Endothelial cell (in vitro differentiated cells): ENCODE data around the gene CBLB. TPM values are rescaled to one million over a fixed set of nuclear protein-coding genes. Genes with fewer than 3 reads are reported as not detected.

ENCODE experiments used
- DNase-seq: peaks from one replicate; pipeline ENCODE4 v3.0.0; 2021; ENCODE audit warnings: low spot score
- H3K27ac Mint-ChIP-seq: one replicate; pipeline ENCODE4 v1.8.0; 2021; ENCODE audit warnings: mixed read lengths, inconsistent platforms; ENCODE audit not compliant: unreplicated experiment
- H3K27me3 Mint-ChIP-seq: one replicate; pipeline ENCODE4 v1.8.0; 2021; ENCODE audit warnings: mild to moderate bottlenecking, moderate library complexity, mixed read lengths, inconsistent platforms; ENCODE audit not compliant: unreplicated experiment
- H3K36me3 Mint-ChIP-seq: one replicate; pipeline ENCODE4 v1.8.0; 2021; ENCODE audit warnings: mild to moderate bottlenecking, low read depth, mixed read lengths, inconsistent platforms; ENCODE audit not compliant: unreplicated experiment
- H3K4me1 Mint-ChIP-seq: one replicate; pipeline ENCODE4 v1.8.0; 2021; ENCODE audit warnings: mild to moderate bottlenecking, mixed read lengths, inconsistent platforms; ENCODE audit not compliant: unreplicated experiment
- H3K4me3 Mint-ChIP-seq: one replicate; pipeline ENCODE4 v1.8.0; 2021; ENCODE audit warnings: mild to moderate bottlenecking, mixed read lengths, inconsistent platforms; ENCODE audit not compliant: unreplicated experiment
- H3K9me3 Mint-ChIP-seq: one replicate; pipeline ENCODE4 v1.8.0; 2021; ENCODE audit warnings: mixed read lengths, inconsistent platforms; ENCODE audit not compliant: unreplicated experiment
- total RNA-seq: library from RNA; stranded (reverse); fragmentation: NEBNext Ultra II Directional; extraction: Animal tissue kit (Norgen Biotek cat#: 25700); gene quantifications from one replicate; pipeline ENCODE4 v1.2.1, GENCODE V29; 2021; ENCODE audit not compliant: unreplicated experiment
- TF ChIP-seq, protein P1 (sequence below): fragments of 200-600 bp; sonication (generic); IDR thresholded peaks from one replicate; pipeline ENCODE4 v1.5.0; 2021; ENCODE audit warnings: antibody characterized with exemption; ENCODE audit not compliant: unreplicated experiment

The CBLB gene
- total RNA-seq, 1 donor from 2014 or later = 62.0 TPM

DNA sequence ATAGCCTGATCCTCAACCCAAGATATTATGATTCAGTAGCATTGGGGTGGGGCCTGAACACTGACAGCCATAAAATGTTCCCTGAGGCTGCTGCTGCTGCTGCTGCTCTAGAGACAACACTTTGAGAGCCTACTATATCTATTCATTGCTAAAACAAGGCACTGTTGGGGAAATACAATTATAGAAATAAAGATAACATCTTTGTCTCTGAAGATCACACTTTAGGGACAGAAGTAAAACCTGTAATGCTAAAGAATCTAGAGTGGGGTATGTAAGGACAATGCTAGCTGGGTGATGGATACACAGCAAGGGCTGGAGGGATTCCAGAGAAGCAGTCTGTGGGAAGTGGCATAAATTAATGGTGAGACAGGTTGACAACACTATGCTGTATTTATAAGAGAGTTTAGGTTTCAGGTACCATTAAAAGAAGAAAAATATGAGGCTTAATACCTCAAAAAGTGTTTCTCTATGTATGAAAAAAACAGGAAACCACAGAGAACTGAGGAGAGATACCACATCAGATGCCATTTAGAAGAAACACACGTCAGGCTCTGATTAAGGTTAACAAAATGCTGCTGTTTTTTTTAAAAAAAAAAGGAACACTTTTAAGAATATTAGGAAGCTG lies 115.9 kb downstream of the CBLB start:
- H3K4me1 Mint-ChIP-seq = peaks cover 25% of the 10 kb centered on the region
- TF ChIP-seq, protein P1, sequence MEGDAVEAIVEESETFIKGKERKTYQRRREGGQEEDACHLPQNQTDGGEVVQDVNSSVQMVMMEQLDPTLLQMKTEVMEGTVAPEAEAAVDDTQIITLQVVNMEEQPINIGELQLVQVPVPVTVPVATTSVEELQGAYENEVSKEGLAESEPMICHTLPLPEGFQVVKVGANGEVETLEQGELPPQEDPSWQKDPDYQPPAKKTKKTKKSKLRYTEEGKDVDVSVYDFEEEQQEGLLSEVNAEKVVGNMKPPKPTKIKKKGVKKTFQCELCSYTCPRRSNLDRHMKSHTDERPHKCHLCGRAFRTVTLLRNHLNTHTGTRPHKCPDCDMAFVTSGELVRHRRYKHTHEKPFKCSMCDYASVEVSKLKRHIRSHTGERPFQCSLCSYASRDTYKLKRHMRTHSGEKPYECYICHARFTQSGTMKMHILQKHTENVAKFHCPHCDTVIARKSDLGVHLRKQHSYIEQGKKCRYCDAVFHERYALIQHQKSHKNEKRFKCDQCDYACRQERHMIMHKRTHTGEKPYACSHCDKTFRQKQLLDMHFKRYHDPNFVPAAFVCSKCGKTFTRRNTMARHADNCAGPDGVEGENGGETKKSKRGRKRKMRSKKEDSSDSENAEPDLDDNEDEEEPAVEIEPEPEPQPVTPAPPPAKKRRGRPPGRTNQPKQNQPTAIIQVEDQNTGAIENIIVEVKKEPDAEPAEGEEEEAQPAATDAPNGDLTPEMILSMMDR = no peak
- no peak overlapping the region for H3K4me3 Mint-ChIP-seq
- H3K27ac Mint-ChIP-seq = no peak overlapping the region
- no peaks in the 10 kb centered on the region for H3K27me3 Mint-ChIP-seq
- DNase-seq = no peak
- H3K9me3 Mint-ChIP-seq = no peaks in the 10 kb centered on the region
- peaks cover under 1% of the 10 kb centered on the region for H3K36me3 Mint-ChIP-seq

DNA sequence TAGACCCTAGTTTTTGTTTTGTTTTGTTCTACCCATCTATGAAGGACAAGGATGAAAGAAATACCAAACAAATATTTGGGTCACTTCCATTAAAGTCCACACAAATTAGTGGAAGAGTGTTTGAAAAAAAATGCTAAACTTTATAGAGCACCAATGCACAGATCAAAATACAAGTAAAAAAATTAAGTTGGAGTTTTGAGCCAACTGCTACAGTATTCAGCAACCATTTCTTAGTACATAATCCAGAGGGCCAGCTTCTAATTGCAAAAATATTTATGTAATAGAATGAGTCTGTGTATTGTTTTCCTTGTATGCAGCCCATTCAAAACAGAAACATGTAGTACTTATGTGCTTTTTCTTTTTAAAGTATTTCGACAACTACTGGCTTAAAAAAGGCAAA lies 121.1 kb downstream of the CBLB start:
- H3K27me3 Mint-ChIP-seq = no peaks in the 10 kb centered on the region
- H3K9me3 Mint-ChIP-seq = no peaks in the 10 kb centered on the region
- TF ChIP-seq, protein P1 = no peak
- H3K4me3 Mint-ChIP-seq = no peak overlapping the region
- no peaks in the 10 kb centered on the region for H3K36me3 Mint-ChIP-seq
- DNase-seq = no peak
- H3K27ac Mint-ChIP-seq = no peak overlapping the region
- peaks cover 19% of the 10 kb centered on the region for H3K4me1 Mint-ChIP-seq

DNA sequence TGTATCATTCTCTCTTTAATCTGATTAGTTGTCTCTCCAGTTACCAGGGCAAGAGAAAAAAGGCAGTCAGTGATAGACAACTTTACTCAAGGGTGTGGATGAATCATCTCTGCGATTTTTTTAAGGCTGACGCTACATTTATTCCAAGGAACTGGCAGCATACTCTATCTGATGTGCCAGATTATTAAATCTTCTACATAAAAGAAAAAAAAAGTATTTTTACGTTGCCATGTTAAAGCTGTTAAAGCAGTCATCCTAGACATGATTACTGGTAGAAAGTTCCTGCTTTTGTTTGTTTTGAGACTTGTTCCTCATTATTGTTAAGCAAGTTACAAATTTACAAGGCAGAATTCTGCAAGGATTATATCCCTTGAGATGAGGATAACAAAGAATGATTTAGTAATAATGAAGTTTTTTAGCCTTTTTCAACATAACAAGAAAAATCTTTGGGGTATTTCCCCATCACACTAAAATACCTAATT lies 121.7 kb downstream of the CBLB start:
- Mint-ChIP-seq H3K27ac (no peak overlapping the region), H3K4me3 (no peak overlapping the region), H3K9me3 (no peaks in the 10 kb centered on the region), H3K4me1 (peaks cover 19% of the 10 kb centered on the region), H3K27me3 (no peaks in the 10 kb centered on the region), H3K36me3 (no peaks in the 10 kb centered on the region)
- no peak for DNase-seq
- TF ChIP-seq, protein P1 = no peak

DNA sequence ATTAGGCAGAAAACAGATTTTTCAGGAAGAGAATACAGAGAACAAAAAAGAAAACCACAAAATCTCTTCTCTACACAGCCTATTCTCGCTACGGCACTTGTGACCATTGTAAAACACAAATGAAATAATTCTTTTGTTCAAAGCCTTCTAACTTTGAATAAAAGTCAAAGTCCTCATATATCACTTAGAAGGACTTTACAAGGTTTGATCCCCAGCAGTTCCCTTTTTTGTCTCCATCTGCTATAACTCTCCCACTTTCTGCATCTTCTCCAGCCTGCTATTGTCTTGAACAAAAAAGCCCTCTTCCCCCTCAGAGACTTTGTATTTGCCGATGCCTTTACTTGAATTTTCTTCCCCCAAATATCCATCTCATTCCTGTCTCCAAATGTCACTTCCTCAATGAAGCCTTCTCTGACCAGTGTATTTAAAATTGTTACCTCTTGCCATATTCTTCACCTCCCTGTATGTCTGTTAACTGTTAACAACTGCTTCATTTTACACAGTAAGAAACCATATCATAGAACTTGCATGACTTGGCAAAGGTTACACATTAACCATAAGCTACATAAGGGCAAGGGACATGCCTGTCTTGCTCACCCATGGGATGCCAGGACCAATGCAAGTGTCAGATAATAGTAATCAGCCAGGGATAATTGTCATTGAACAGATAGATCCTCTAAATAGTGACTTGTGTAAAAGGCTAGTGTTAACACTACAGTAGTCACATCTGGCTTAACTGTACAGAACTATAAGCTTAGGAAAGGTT lies 122.4 kb downstream of the CBLB start:
- no peak for DNase-seq
- Mint-ChIP-seq H3K36me3 (peaks cover 5% of the 10 kb centered on the region), H3K4me3 (no peak overlapping the region), H3K27me3 (no peaks in the 10 kb centered on the region), H3K9me3 (no peaks in the 10 kb centered on the region), H3K4me1 (peaks cover 19% of the 10 kb centered on the region), H3K27ac (peak overlapping the region; percentile 40)
- TF ChIP-seq, protein P1 = no peak

DNA sequence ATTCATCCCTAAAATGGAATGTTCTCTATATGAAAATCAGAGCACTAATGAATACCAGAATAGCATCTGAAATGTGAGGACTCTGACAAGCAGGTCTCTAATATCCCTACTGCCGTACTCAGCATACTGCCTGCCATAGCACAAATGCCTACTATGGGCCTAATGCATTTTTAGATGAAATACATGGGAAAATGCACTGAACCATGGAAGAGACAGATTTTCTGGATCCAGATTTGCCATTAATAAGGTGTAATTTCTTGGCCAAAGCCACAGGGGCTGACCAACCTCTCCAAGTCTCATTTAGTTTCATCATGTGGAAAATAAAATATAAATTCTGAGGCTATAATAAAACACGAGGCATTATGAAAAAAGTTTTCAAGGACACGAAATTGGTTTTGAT lies 123.8 kb downstream of the CBLB start:
- H3K27me3 Mint-ChIP-seq = no peaks in the 10 kb centered on the region
- TF ChIP-seq, protein P1 = no peak
- H3K9me3 Mint-ChIP-seq = no peaks in the 10 kb centered on the region
- no peak for DNase-seq
- H3K4me3 Mint-ChIP-seq = no peak overlapping the region
- H3K27ac Mint-ChIP-seq = no peak overlapping the region
- peaks cover 5% of the 10 kb centered on the region for H3K36me3 Mint-ChIP-seq
- H3K4me1 Mint-ChIP-seq = peaks cover 19% of the 10 kb centered on the region
